ENCODE data around the gene CASR.

Gene CASR

GRCh38 chr3:122247087-122247824 is 63.8 kb downstream of the CASR start:
- H3K9me2 ChIP-seq (ENCODE audit: low read depth, low read length) = no peaks in the 10 kb centered on the region
- H3K27me3 ChIP-seq (ENCODE audit: insufficient read depth, low read length) = no peaks in the 10 kb centered on the region
- H3K9ac ChIP-seq (ENCODE audit: low read length) = peak overlapping the region; percentile 27; the same call in 1 of the 2 replicates
- no peaks in the 10 kb centered on the region for H4K20me1 ChIP-seq (ENCODE audit: insufficient read depth, low read length)
- TF ChIP-seq EZH2 (IDR thresholded peaks at IDR 0.05; ENCODE audit: borderline replicate concordance, low read length) = no peak
- TF ChIP-seq CTCF (IDR thresholded peaks at IDR 0.05; ENCODE audit: low read length) = no peak
- H3K4me3 ChIP-seq (ENCODE audit: low read depth, low read length, poor library complexity, severe bottlenecking) = peak overlapping the region; percentile 22
- H2AFZ ChIP-seq (ENCODE audit: low read length) = no peak overlapping the region
- peaks cover 39% of the 10 kb centered on the region for H3K4me1 ChIP-seq (ENCODE audit: insufficient read depth, low read length, severe bottlenecking)
- H3F3A ChIP-seq (ENCODE audit: insufficient read depth, low read length) = no peaks in the 10 kb centered on the region
- H3K27ac ChIP-seq (ENCODE audit: low read depth, low read length, poor library complexity, severe bottlenecking) = peak overlapping the region; percentile 85
- H3K79me2 ChIP-seq (ENCODE audit: insufficient read depth, low read length) = no peaks in the 10 kb centered on the region
- H3K9me3 ChIP-seq (ENCODE audit: low read length) = no peaks in the 10 kb centered on the region
- peak overlapping the region; percentile 51 for H3K4me2 ChIP-seq (ENCODE audit: low read length)
- H3K36me3 ChIP-seq (ENCODE audit: insufficient read depth, low read length) = no peaks in the 10 kb centered on the region

GRCh38 chr3:122247825-122248185 is 64.3 kb downstream of the CASR start:
- no peak overlapping the region for H2AFZ ChIP-seq (ENCODE audit: low read length)
- H3K4me1 ChIP-seq (ENCODE audit: insufficient read depth, low read length, severe bottlenecking) = peaks cover 39% of the 10 kb centered on the region
- no peaks in the 10 kb centered on the region for H3F3A ChIP-seq (ENCODE audit: insufficient read depth, low read length)
- H3K9ac ChIP-seq (ENCODE audit: low read length) = peak overlapping the region; percentile 27; the same call in 1 of the 2 replicates
- H3K9me3 ChIP-seq (ENCODE audit: low read length) = no peaks in the 10 kb centered on the region
- peak; percentile 17; the same call in 1 of the 2 replicates for TF ChIP-seq CTCF (IDR thresholded peaks at IDR 0.05; ENCODE audit: low read length)
- no peak for TF ChIP-seq EZH2 (IDR thresholded peaks at IDR 0.05; ENCODE audit: borderline replicate concordance, low read length)
- peak overlapping the region; percentile 51 for H3K4me2 ChIP-seq (ENCODE audit: low read length)
- H3K9me2 ChIP-seq (ENCODE audit: low read depth, low read length) = no peaks in the 10 kb centered on the region
- H3K27me3 ChIP-seq (ENCODE audit: insufficient read depth, low read length) = no peaks in the 10 kb centered on the region
- H3K79me2 ChIP-seq (ENCODE audit: insufficient read depth, low read length) = no peaks in the 10 kb centered on the region
- peak overlapping the region; percentile 85 for H3K27ac ChIP-seq (ENCODE audit: low read depth, low read length, poor library complexity, severe bottlenecking)
- H3K4me3 ChIP-seq (ENCODE audit: low read depth, low read length, poor library complexity, severe bottlenecking) = peak overlapping the region; percentile 22
- H4K20me1 ChIP-seq (ENCODE audit: insufficient read depth, low read length) = no peaks in the 10 kb centered on the region
- no peaks in the 10 kb centered on the region for H3K36me3 ChIP-seq (ENCODE audit: insufficient read depth, low read length)

GRCh38 chr3:122251428-122251827 is 68.0 kb downstream of the CASR start:
- Histone ChIP-seq H3K9me2 (ENCODE audit: low read depth, low read length) (no peaks in the 10 kb centered on the region), H3K36me3 (ENCODE audit: insufficient read depth, low read length) (no peaks in the 10 kb centered on the region), H3K27ac (ENCODE audit: low read depth, low read length, poor library complexity, severe bottlenecking) (peak overlapping the region; percentile 25), H4K20me1 (ENCODE audit: insufficient read depth, low read length) (no peaks in the 10 kb centered on the region), H3K4me2 (ENCODE audit: low read length) (no peak overlapping the region), H3K4me1 (ENCODE audit: insufficient read depth, low read length, severe bottlenecking) (peaks cover 37% of the 10 kb centered on the region), H3K9me3 (ENCODE audit: low read length) (no peaks in the 10 kb centered on the region), H2AFZ (ENCODE audit: low read length) (no peak overlapping the region), H3K9ac (ENCODE audit: low read length) (no peak overlapping the region), H3F3A (ENCODE audit: insufficient read depth, low read length) (no peaks in the 10 kb centered on the region), H3K4me3 (ENCODE audit: low read depth, low read length, poor library complexity, severe bottlenecking) (no peak overlapping the region), H3K27me3 (ENCODE audit: insufficient read depth, low read length) (no peaks in the 10 kb centered on the region), H3K79me2 (ENCODE audit: insufficient read depth, low read length) (no peaks in the 10 kb centered on the region)
- TF ChIP-seq EZH2 (IDR thresholded peaks at IDR 0.05; ENCODE audit: borderline replicate concordance, low read length) (no peak), CTCF (IDR thresholded peaks at IDR 0.05; ENCODE audit: low read length) (no peak)

Measured in OCI-LY1 (cell line).